Panc1 (cell line): ENCODE measurements around the gene LHFPL3. TPM values are rescaled to one million over a fixed set of nuclear protein-coding genes. Genes with fewer than 3 reads are reported as not detected.

Experiments used
- ATAC-seq: fragments of 200-7000 bp; cut with Tn5 transposase; 2 replicates; pipeline ENCODE4 v1.9.1; 2020; ENCODE audit warnings: mild to moderate bottlenecking, moderate library complexity
- BruUV-seq: library from RNA; stranded (reverse); fragments of 400-500 nt; replicated peaks from 2 replicates; lab custom pipeline; 2021; lab: Mats Ljungman, UMichigan
- CTCF ChIA-PET: fragments of 300-600 bp; sonication (Branson Sonifier 250); formaldehyde crosslinking; loops from one replicate; lab custom pipeline; 2022; ENCODE audit warnings: antibody characterized with exemption; lab: Charles Lee
- POLR2A ChIA-PET: fragments of 300-600 bp; sonication (Branson Sonifier 250); formaldehyde crosslinking; loops from one replicate; lab custom pipeline; 2022; ENCODE audit warnings: antibody characterized with exemption; lab: Charles Lee
- DNase-seq: peaks from one replicate; pipeline ENCODE4 v3.0.0-alpha.2; 2010; ENCODE audit warnings: low read depth, low spot score
- H3K27ac ChIP-seq: 2 replicates; pipeline ENCODE4 v1.5.1; 2011; ENCODE audit warnings: mild to moderate bottlenecking, low read length, inconsistent platforms
- H3K27me3 ChIP-seq: fragments of 200-500 bp; sonication (Bioruptor generic); 2 replicates; pipeline ENCODE4 v1.6.0; 2014; ENCODE audit warnings: low read length, inconsistent platforms; ENCODE audit not compliant: control insufficient read depth, insufficient read depth
- H3K36me3 ChIP-seq: fragments of 200-500 bp; sonication (Bioruptor generic); 2 replicates; pipeline ENCODE4 v1.5.1; 2014; ENCODE audit warnings: inconsistent platforms, mild to moderate bottlenecking, low read length, moderate library complexity; ENCODE audit not compliant: control insufficient read depth, insufficient read depth
- H3K4me1 ChIP-seq: 2 replicates; pipeline ENCODE4 v1.5.1; 2011; ENCODE audit warnings: inconsistent platforms, mild to moderate bottlenecking, low read length, moderate library complexity; ENCODE audit not compliant: control insufficient read depth, insufficient read depth
- H3K4me3 ChIP-seq, 2 experiments: 2 replicates each; pipeline ENCODE4 v1.5.1; 2011 to 2012; ENCODE audit warnings: low read depth in 2 of 2, low read length in 2 of 2, mild to moderate bottlenecking in 2 of 2, inconsistent platforms in 1 of 2, moderate library complexity in 1 of 2
- H3K9me3 ChIP-seq: fragments of 200-500 bp; sonication (Bioruptor generic); 2 replicates; pipeline ENCODE4 v1.5.1; 2014; ENCODE audit warnings: low read depth, mild to moderate bottlenecking, inconsistent platforms, low read length, moderate library complexity; ENCODE audit not compliant: control insufficient read depth, insufficient read depth
- CTCF ChIP-seq: fragments of 450-650 bp; IDR thresholded peaks from 2 replicates; pipeline ENCODE4 v1.5.1; 2017; ENCODE audit warnings: mild to moderate bottlenecking
- POLR2AphosphoS5 ChIP-seq: IDR thresholded peaks from 2 replicates; pipeline ENCODE4 v1.6.1; 2012; ENCODE audit warnings: mild to moderate bottlenecking, low read depth, low read length, moderate library complexity
- REST ChIP-seq, 2 experiments: IDR thresholded peaks; 2 replicates each; pipeline ENCODE4 v1.6.1; 2011 to 2012; ENCODE audit warnings: low read depth in 2 of 2, control low read depth in 1 of 2, low read length in 1 of 2, mild to moderate bottlenecking in 1 of 2, moderate library complexity in 1 of 2; ENCODE audit not compliant: insufficient read depth in 1 of 2
- SIN3A ChIP-seq: IDR thresholded peaks from 2 replicates; pipeline ENCODE4 v1.6.1; 2012; ENCODE audit warnings: low read depth, mild to moderate bottlenecking, low read length, moderate library complexity, borderline replicate concordance; ENCODE audit not compliant: insufficient read depth
- TCF7L2 ChIP-seq: IDR thresholded peaks from 2 replicates; pipeline ENCODE4 v1.6.1; 2011; ENCODE audit warnings: mild to moderate bottlenecking, low read depth, low read length, inconsistent platforms
- in situ Hi-C: cut with HindIII; loops from 2 replicates; pipeline ENCODE4 v1.10.0; 2016; ENCODE audit warnings: low sequenced_read_pairs, low pct_unique_long_range_greater_than_20kb
- intact Hi-C: fragments of 100-400 bp; cut with micrococcal nuclease; formaldehyde crosslinking; loops from one replicate; pipeline ENCODE4 v1.10.0; 2022; ENCODE audit not compliant: unreplicated experiment
- total RNA-seq: library from RNA; stranded (reverse); gene quantifications from one replicate; pipeline ENCODE4 v1.2.1, GENCODE V29; 2021; ENCODE audit not compliant: unreplicated experiment

LHFPL3 gene
- total RNA-seq, 1 experiment from 2014 or later: not detected

GRCh38 chr7:104950006-104950405 is 621.6 kb downstream of the LHFPL3 start:
- ATAC-seq: no peak
- no peak for DNase-seq
- in situ Hi-C loops (no loop called here), intact Hi-C loops (no loop called here)
- peaks cover 5% of the 10 kb centered on the region; the same call in 1 of the 2 replicates for H3K4me1 ChIP-seq
- CTCF ChIA-PET: no interaction called here
- H3K27me3 ChIP-seq: no peaks in the 10 kb centered on the region
- no peak overlapping the region for H3K27ac ChIP-seq
- POLR2A ChIA-PET: no interaction called here
- no peak overlapping the region for H3K4me3 ChIP-seq
- BruUV-seq: no TSS peak
- H3K36me3 ChIP-seq: no peaks in the 10 kb centered on the region
- no peaks in the 10 kb centered on the region for H3K9me3 ChIP-seq
- TF ChIP-seq SIN3A (no peak), TCF7L2 (no peak), REST (IDR thresholded peaks at IDR 0.05; ENCODE audit: insufficient read depth in 1 of 2, low read depth in 2 of 2, low read length in 1 of 2) (no peak), CTCF (no peak), POLR2AphosphoS5 (no peak)

- H3K27me3 ChIP-seq: no peaks in the 10 kb centered on the region
- no peaks in the 10 kb centered on the region for H3K36me3 ChIP-seq
- BruUV-seq: no TSS peak
- in situ Hi-C loops (no loop called here), intact Hi-C loops (no loop called here)
- CTCF ChIA-PET: no interaction called here
- H3K9me3 ChIP-seq: no peaks in the 10 kb centered on the region
- ATAC-seq (no peak), DNase-seq (no peak)
- no peak for TF ChIP-seq CTCF
- no peak for TF ChIP-seq POLR2AphosphoS5
- no peak for TF ChIP-seq REST (IDR thresholded peaks at IDR 0.05; ENCODE audit: insufficient read depth in 1 of 2, low read depth in 2 of 2, low read length in 1 of 2)
- no peak for TF ChIP-seq TCF7L2
- TF ChIP-seq SIN3A: no peak
- POLR2A ChIA-PET: interaction anchor here (0.6 kb wide), 1 partner anchor 35 kb away, joined by 5 read pairs; no protein-coding TSS in a partner anchor
- no peaks in the 10 kb centered on the region for H3K4me1 ChIP-seq
- H3K27ac ChIP-seq: no peak overlapping the region
- no peak overlapping the region for H3K4me3 ChIP-seq
Observed at GRCh38 chr7:104950754-104951153, 622.4 kb downstream of the LHFPL3 start.
